H1 (cell line): ENCODE measurements around the gene EXOC1. TPM values are rescaled to one million over a fixed set of nuclear protein-coding genes. Genes with fewer than 3 reads are reported as not detected.

ENCODE experiments used
- CTCF ChIA-PET: fragments of 300-600 bp; sonication (Branson Sonifier 250); formaldehyde crosslinking; loops from one replicate; lab custom pipeline; 2021; ENCODE audit not compliant: partially characterized antibody; lab: Charles Lee
- POLR2A ChIA-PET: fragments of 300-600 bp; sonication (Branson Sonifier 250); formaldehyde crosslinking; loops from one replicate; lab custom pipeline; 2021; ENCODE audit warnings: inconsistent platforms; ENCODE audit not compliant: partially characterized antibody; lab: Charles Lee
- DNase-seq, 2 experiments: peaks; one replicate each; pipeline versions ENCODE4 v3.0.0 to v3.0.0-alpha.2; 2010 to 2022; ENCODE audit warnings: low spot score in 2 of 2, low read depth in 1 of 2, mixed read lengths in 1 of 2
- FAIRE-seq: peaks from 2 replicates; lab custom pipeline; 2011; peaks lifted over from hg19 to GRCh38; lab: Jason Lieb, UNC
- H2AFZ ChIP-seq: 2 replicates; pipeline ENCODE4 v1.8.1; 2012; ENCODE audit warnings: low read length, inconsistent platforms
- H2AK5ac ChIP-seq: 2 replicates; pipeline ENCODE4 v1.6.1; 2013; ENCODE audit warnings: low read depth, low read length
- H2BK120ac ChIP-seq: replicated peaks from 2 replicates; pipeline ENCODE3; 2013; ENCODE audit warnings: low read depth, low read length, inconsistent platforms
- H2BK12ac ChIP-seq: 2 replicates; pipeline ENCODE4 v1.6.1; 2013; ENCODE audit warnings: low read depth, low read length
- H2BK15ac ChIP-seq: 2 replicates; pipeline ENCODE4 v1.6.1; 2013; ENCODE audit warnings: low read length
- H2BK20ac ChIP-seq: 2 replicates; pipeline ENCODE4 v1.6.1; 2013; ENCODE audit warnings: low read length
- H2BK5ac ChIP-seq: 2 replicates; pipeline ENCODE4 v1.6.1; 2013; ENCODE audit warnings: low read depth, low read length
- H3K14ac ChIP-seq: 2 replicates; pipeline ENCODE4 v1.6.1; 2013; ENCODE audit warnings: inconsistent platforms; ENCODE audit not compliant: insufficient read length
- H3K18ac ChIP-seq: 2 replicates; pipeline ENCODE4 v1.6.1; 2013; ENCODE audit warnings: low read length; ENCODE audit errors: extremely low read depth
- H3K23ac ChIP-seq: 2 replicates; pipeline ENCODE4 v1.6.1; 2013; ENCODE audit warnings: inconsistent platforms; ENCODE audit not compliant: insufficient read length
- H3K23me2 ChIP-seq: 2 replicates; pipeline ENCODE4 v1.6.1; 2013; ENCODE audit warnings: low read depth, low read length
- H3K27ac ChIP-seq: 2 replicates; pipeline ENCODE4 v1.6.1; 2011; ENCODE audit warnings: low read depth, low read length, inconsistent platforms
- H3K27me3 ChIP-seq, 4 experiments: replicated peaks in 1 of 4; 1 replicate in 1 of 4; 2 replicates in 3 of 4; pipeline versions ENCODE4 v1.6.1 to v1.8.1; 2011 to 2013; ENCODE audit warnings: low read length in 3 of 4, mild to moderate bottlenecking in 3 of 4, inconsistent platforms in 2 of 4, mixed read lengths in 2 of 4, moderate library complexity in 1 of 4; ENCODE audit not compliant: control insufficient read depth in 3 of 4, insufficient read depth in 3 of 4; ENCODE audit errors: extremely low read depth in 1 of 4
- H3K36me3 ChIP-seq, 4 experiments: 2 replicates each; pipeline versions ENCODE4 v1.6.1 to v1.8.1; 2011 to 2013; ENCODE audit warnings: mild to moderate bottlenecking in 4 of 4, low read length in 3 of 4, moderate library complexity in 2 of 4, control low read depth in 1 of 4, inconsistent platforms in 1 of 4; ENCODE audit not compliant: insufficient read depth in 4 of 4, control insufficient read depth in 2 of 4
- H3K4ac ChIP-seq: replicated peaks from 2 replicates; pipeline ENCODE3; 2013; ENCODE audit warnings: low read length, low read depth, mixed read lengths, inconsistent platforms; ENCODE audit not compliant: insufficient read length
- H3K4me1 ChIP-seq, 4 experiments: replicated peaks in 1 of 4; 1 replicate in 1 of 4; 2 replicates in 3 of 4; pipeline versions ENCODE4 v1.6.1 to v1.8.1; 2011 to 2013; ENCODE audit warnings: low read length in 3 of 4, inconsistent platforms in 2 of 4, mixed read lengths in 1 of 4; ENCODE audit not compliant: insufficient read depth in 4 of 4, control insufficient read depth in 3 of 4
- H3K4me2 ChIP-seq, 2 experiments: 2 replicates each; pipeline versions ENCODE4 v1.6.1 to v1.8.1; 2011 to 2013; ENCODE audit warnings: low read depth in 2 of 2, low read length in 2 of 2, control low read depth in 1 of 2, inconsistent platforms in 1 of 2, mild to moderate bottlenecking in 1 of 2; ENCODE audit not compliant: insufficient read depth in 1 of 2
- H3K4me3 ChIP-seq, 4 experiments: fragments of 200-600, 300-600 bp in 1 of 4; sonication (generic), shearing (Covaris generic), sonication (Bioruptor Twin) in 1 of 4; 2 replicates each; pipeline versions ENCODE4 v1.5.1 to v1.8.1; 2011 to 2016; ENCODE audit warnings: low read length in 4 of 4, low read depth in 3 of 4, control low read depth in 2 of 4, inconsistent platforms in 2 of 4, mild to moderate bottlenecking in 2 of 4, mixed read lengths in 1 of 4, moderate library complexity in 1 of 4; ENCODE audit not compliant: insufficient read depth in 2 of 4; ENCODE audit errors: extremely low read depth in 1 of 4
- H3K56ac ChIP-seq: replicated peaks from 2 replicates; pipeline ENCODE3; 2013; ENCODE audit warnings: low read depth, mild to moderate bottlenecking, mixed read lengths, low read length, inconsistent platforms; ENCODE audit not compliant: insufficient read length
- H3K79me1 ChIP-seq: 2 replicates; pipeline ENCODE4 v1.6.1; 2013; ENCODE audit warnings: low read depth, low read length, control low read depth
- H3K79me2 ChIP-seq, 2 experiments: 2 replicates each; pipeline versions ENCODE4 v1.6.1 to v1.8.1; 2012 to 2013; ENCODE audit warnings: low read length in 2 of 2, mild to moderate bottlenecking in 2 of 2, inconsistent platforms in 1 of 2; ENCODE audit not compliant: insufficient read depth in 2 of 2, control insufficient read depth in 1 of 2
- H3K9ac ChIP-seq, 4 experiments: replicated peaks in 1 of 4; 1 replicate in 1 of 4; 2 replicates in 3 of 4; pipeline versions ENCODE4 v1.6.1 to v1.8.1; 2011 to 2013; ENCODE audit warnings: low read depth in 3 of 4, low read length in 3 of 4, control low read depth in 2 of 4, mild to moderate bottlenecking in 2 of 4, moderate library complexity in 2 of 4, inconsistent platforms in 1 of 4; ENCODE audit errors: extremely low read depth in 1 of 4
- H3K9me3 ChIP-seq, 2 experiments: 2 replicates each; pipeline versions ENCODE4 v1.6.1 to v1.8.1; 2012 to 2013; ENCODE audit warnings: mild to moderate bottlenecking in 2 of 2, moderate library complexity in 2 of 2, control low read depth in 1 of 2, inconsistent platforms in 1 of 2, low read depth in 1 of 2, low read length in 1 of 2, mixed read lengths in 1 of 2; ENCODE audit not compliant: insufficient read depth in 2 of 2
- H4K20me1 ChIP-seq, 2 experiments: replicated peaks in 1 of 2; 2 replicates each; pipeline versions ENCODE3 to v1.8.1; 2011 to 2013; ENCODE audit warnings: inconsistent platforms in 2 of 2, low read length in 2 of 2, mild to moderate bottlenecking in 1 of 2; ENCODE audit not compliant: insufficient read depth in 2 of 2, control insufficient read depth in 1 of 2
- H4K5ac ChIP-seq: 2 replicates; pipeline ENCODE4 v1.6.1; 2013; ENCODE audit warnings: low read length, low read depth, mixed read lengths, inconsistent platforms; ENCODE audit not compliant: insufficient read length
- H4K8ac ChIP-seq: 2 replicates; pipeline ENCODE4 v1.8.0; 2013; ENCODE audit warnings: mild to moderate bottlenecking, moderate library complexity, low read length, inconsistent platforms; ENCODE audit not compliant: insufficient read depth; ENCODE audit errors: extremely low read depth
- H4K91ac ChIP-seq: replicated peaks from 2 replicates; pipeline ENCODE3; 2013; ENCODE audit warnings: low read length, mixed read lengths, inconsistent platforms; ENCODE audit not compliant: insufficient read length
- BRCA1 ChIP-seq: IDR thresholded peaks from 2 replicates; pipeline ENCODE4 v1.6.1; 2012; ENCODE audit warnings: low read depth, low read length, improper control_type of control experiment
- PHF8 ChIP-seq: fragments of 200-600 bp; sonication (generic); conservative IDR thresholded peaks from 2 replicates; pipeline ENCODE4 v1.7.1; 2012; ENCODE audit warnings: low read depth, mild to moderate bottlenecking, inconsistent platforms, low read length, moderate library complexity
- POLR2A ChIP-seq, 2 experiments: IDR thresholded peaks; 1 replicate in 1 of 2; 2 replicates in 1 of 2; pipeline ENCODE4 v1.6.1; 2011; ENCODE audit warnings: low read depth in 2 of 2, low read length in 2 of 2, mild to moderate bottlenecking in 2 of 2; ENCODE audit errors: control extremely low read depth in 1 of 2
- POLR2AphosphoS5 ChIP-seq: IDR thresholded peaks from 2 replicates; pipeline ENCODE4 v1.6.1; 2011; ENCODE audit warnings: low read depth, low read length
- WGBS, 2 experiments: shearing (Covaris generic) in 1 of 2; methylation state at CpG; one replicate each; pipeline versions ENCODE4 v1.1.6 to v1.1.7; 2013 to 2015; ENCODE audit warnings: low lambda C conversion rate in 2 of 2, mixed read lengths in 2 of 2, inconsistent platforms in 1 of 2, low coverage in 1 of 2, missing lambda C conversion rate in 1 of 2; ENCODE audit not compliant: insufficient replicate concordance in 2 of 2, insufficient coverage in 1 of 2, insufficient read length in 1 of 2; ENCODE audit errors: extremely low coverage in 1 of 2, missing lambda C conversion rate in 1 of 2; 5-methylcytosine and 5-hydroxymethylcytosine counted together
- polyA plus RNA-seq, 7 experiments: library from polyadenylated mRNA; depleted of rRNA in 3 of 7; stranded (reverse) in 5 of 7; unstranded in 2 of 7; fragments of >200 nt in 5 of 7; fragments of 200-250 nt in 2 of 7; gene quantifications; 1 replicate in 5 of 7; 2 replicates in 1 of 7; 4 replicates in 1 of 7; pipeline versions ENCODE4 v1.2.1 to v1.2.3, GENCODE V29; 2011 to 2013; ENCODE audit warnings: missing spikeins in 2 of 7, mixed read lengths in 2 of 7
- total RNA-seq: library from RNA; stranded (reverse); fragmentation: NEBNext Ultra II Directional; extraction: Animal tissue kit (Norgen Biotek cat#: 25700); gene quantifications from 2 replicates; pipeline ENCODE4 v1.2.1, GENCODE V29; 2021
- TF ChIP-seq, protein P1 (sequence below): IDR thresholded peaks from 2 replicates; pipeline ENCODE4 v1.6.1; 2011; ENCODE audit warnings: low read length, improper control_type of control experiment

Gene EXOC1
- total and polyA plus RNA-seq, 2 of the 8 experiments (the other 6 are each of a cell fraction or from before 2014, with no cell fraction given), result 5.9 to 19.6 TPM

DNA sequence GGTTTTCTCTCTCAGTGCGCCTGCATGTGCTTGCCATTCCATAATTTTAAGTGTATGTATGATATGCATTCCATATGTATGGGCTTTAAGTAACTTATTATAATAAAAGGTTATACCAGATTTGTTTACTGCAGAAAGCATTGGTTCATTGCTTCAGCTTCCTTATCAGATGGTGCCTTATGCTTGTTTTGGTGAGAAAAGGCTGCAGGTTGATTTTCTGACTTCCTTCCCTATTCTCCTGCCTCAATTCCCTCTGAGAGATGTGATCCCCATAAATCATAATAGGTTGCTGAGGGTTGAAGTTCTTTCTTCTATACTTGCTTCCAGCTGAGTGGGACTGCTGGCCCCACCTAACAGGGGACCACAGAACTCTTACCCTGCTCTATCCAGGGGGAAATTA lies 85.0 kb downstream of the EXOC1 start:
- Histone ChIP-seq H3K4me1 (peaks cover 0 to 9% (median 0%) of the 10 kb centered on the region in 4 experiments; a peak in 2 of 7 replicates), H3K27ac (no peak overlapping the region), H3K56ac (no peak overlapping the region), H3K4ac (no peak overlapping the region), H3K14ac (no peak overlapping the region), H3K4me3 (no peak overlapping the region), H4K8ac (no peak overlapping the region), H2BK12ac (no peak overlapping the region), H3K79me2 (no peaks in the 10 kb centered on the region), H2BK5ac (no peak overlapping the region), H4K20me1 (no peaks in the 10 kb centered on the region), H3K9ac (no peak overlapping the region), H2AFZ (no peak overlapping the region), H4K5ac (no peak overlapping the region), H3K23me2 (no peaks in the 10 kb centered on the region), H3K9me3 (no peaks in the 10 kb centered on the region; a peak in 1 of 4 replicates), H3K36me3 (no peaks in the 10 kb centered on the region; a peak in 2 of 8 replicates), H3K4me2 (no peak overlapping the region), H3K18ac (no peak overlapping the region), H3K23ac (no peak overlapping the region), H2AK5ac (no peak overlapping the region), H3K79me1 (no peaks in the 10 kb centered on the region), H4K91ac (no peak overlapping the region), H3K27me3 (no peaks in the 10 kb centered on the region), H2BK20ac (no peak overlapping the region), H2BK15ac (no peak overlapping the region), H2BK120ac (no peak overlapping the region)
- ChIA-PET CTCF (interaction anchor here (1.1 kb wide), 1 partner anchor 287 kb away, joined by 3 read pairs; no protein-coding TSS in a partner anchor), POLR2A (interaction anchor here (1.4 kb wide), 1 partner anchor 10 kb away, joined by 4 read pairs; the partner anchor contains the start of gene CEP135)
- TF ChIP-seq PHF8 (no peak), POLR2AphosphoS5 (no peak), POLR2A (IDR thresholded peaks at IDR 0.05; ENCODE audit: control extremely low read depth in 1 of 2, low read depth in 2 of 2, low read length in 2 of 2) (no peak), BRCA1 (no peak)
- TF ChIP-seq, protein P1, sequence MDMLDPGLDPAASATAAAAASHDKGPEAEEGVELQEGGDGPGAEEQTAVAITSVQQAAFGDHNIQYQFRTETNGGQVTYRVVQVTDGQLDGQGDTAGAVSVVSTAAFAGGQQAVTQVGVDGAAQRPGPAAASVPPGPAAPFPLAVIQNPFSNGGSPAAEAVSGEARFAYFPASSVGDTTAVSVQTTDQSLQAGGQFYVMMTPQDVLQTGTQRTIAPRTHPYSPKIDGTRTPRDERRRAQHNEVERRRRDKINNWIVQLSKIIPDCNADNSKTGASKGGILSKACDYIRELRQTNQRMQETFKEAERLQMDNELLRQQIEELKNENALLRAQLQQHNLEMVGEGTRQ, result no peak
- no peak for DNase-seq
- FAIRE-seq, result no peak
- WGBS, 2 experiments, result 88% methylated on average over 1 of the region's 1 CpG; no CpG with 5 or more reads in 1 of the 2 experiments
